Neuronal stem cell (in vitro differentiated cells): ENCODE measurements around the gene HDAC9.

ENCODE experiments used
- DNase-seq: peaks from one replicate; pipeline ENCODE4 v3.0.0-alpha.2; 2013; ENCODE audit warnings: low spot score
- H2AFZ ChIP-seq: one replicate; pipeline ENCODE4 v1.6.1; 2013; ENCODE audit warnings: mild to moderate bottlenecking, low read length, inconsistent platforms
- H2AK5ac ChIP-seq: 2 replicates; pipeline ENCODE4 v1.6.1; 2013; ENCODE audit warnings: low read depth, mild to moderate bottlenecking, inconsistent platforms, low read length, moderate library complexity, mixed read lengths
- H2BK120ac ChIP-seq: 2 replicates; pipeline ENCODE4 v1.6.1; 2013; ENCODE audit warnings: low read depth, mild to moderate bottlenecking, inconsistent platforms, low read length, moderate library complexity, mixed read lengths
- H2BK12ac ChIP-seq: one replicate; pipeline ENCODE4 v1.6.1; 2013; ENCODE audit warnings: low read length, inconsistent platforms
- H2BK15ac ChIP-seq: 2 replicates; pipeline ENCODE4 v1.6.1; 2013; ENCODE audit warnings: mild to moderate bottlenecking, low read length, inconsistent platforms, mixed read lengths
- H2BK5ac ChIP-seq: one replicate; pipeline ENCODE4 v1.6.1; 2013; ENCODE audit warnings: inconsistent platforms, mild to moderate bottlenecking, low read length, moderate library complexity
- H3K14ac ChIP-seq: one replicate; pipeline ENCODE4 v1.6.1; 2013; ENCODE audit warnings: low read length, inconsistent platforms
- H3K18ac ChIP-seq: 2 replicates; pipeline ENCODE4 v1.6.1; 2013; ENCODE audit warnings: low read length, inconsistent platforms
- H3K23ac ChIP-seq: 2 replicates; pipeline ENCODE4 v1.6.1; 2013; ENCODE audit warnings: low read depth, mild to moderate bottlenecking, mixed read lengths, low read length, inconsistent platforms; ENCODE audit not compliant: poor library complexity
- H3K27ac ChIP-seq: replicated peaks from 3 replicates; pipeline ENCODE4 v1.5.1; 2013; ENCODE audit warnings: low read length, inconsistent platforms
- H3K27me3 ChIP-seq, 3 experiments: 2 replicates each; pipeline ENCODE4 v1.6.1; 2013; ENCODE audit warnings: low read length in 3 of 3, mild to moderate bottlenecking in 2 of 3, inconsistent platforms in 1 of 3, low read depth in 1 of 3, mixed read lengths in 1 of 3, moderate library complexity in 1 of 3; ENCODE audit not compliant: control insufficient read depth in 3 of 3, insufficient read depth in 3 of 3
- H3K36me3 ChIP-seq, 2 donors: replicated peaks in 1 of 2; 2 replicates each; pipeline ENCODE4 v1.6.1; 2013; ENCODE audit warnings: low read length in 2 of 2; ENCODE audit not compliant: control insufficient read depth in 2 of 2, insufficient read depth in 2 of 2
- H3K4ac ChIP-seq: 2 replicates; pipeline ENCODE4 v1.6.1; 2013; ENCODE audit warnings: inconsistent platforms, mild to moderate bottlenecking, low read length, moderate library complexity
- H3K4me1 ChIP-seq, 2 donors: 1 replicate in 1 of 2; 2 replicates in 1 of 2; pipeline ENCODE4 v1.6.1; 2013; ENCODE audit warnings: low read length in 2 of 2, low read depth in 1 of 2; ENCODE audit not compliant: control insufficient read depth in 2 of 2, insufficient read depth in 1 of 2
- H3K4me2 ChIP-seq: one replicate; pipeline ENCODE4 v1.6.1; 2013; ENCODE audit warnings: mild to moderate bottlenecking, low read length, inconsistent platforms; ENCODE audit not compliant: insufficient read depth, poor library complexity, severe bottlenecking
- H3K4me3 ChIP-seq, 2 donors: 2 replicates each; pipeline ENCODE4 v1.5.1; 2013; ENCODE audit warnings: low read length in 2 of 2, mild to moderate bottlenecking in 2 of 2, inconsistent platforms in 1 of 2, moderate library complexity in 1 of 2
- H3K79me1 ChIP-seq: one replicate; pipeline ENCODE4 v1.6.1; 2013; ENCODE audit warnings: low read depth, mild to moderate bottlenecking, inconsistent platforms, low read length, moderate library complexity
- H3K9ac ChIP-seq: one replicate; pipeline ENCODE4 v1.6.1; 2013; ENCODE audit warnings: mild to moderate bottlenecking, low read depth, low read length, inconsistent platforms; ENCODE audit not compliant: poor library complexity
- H3K9me3 ChIP-seq, 2 donors: replicated peaks in 1 of 2; 2 replicates each; pipeline versions ENCODE3 to v1.6.1; 2013; ENCODE audit warnings: low read length in 2 of 2, mild to moderate bottlenecking in 2 of 2, inconsistent platforms in 1 of 2, low read depth in 1 of 2, mixed read lengths in 1 of 2, moderate library complexity in 1 of 2; ENCODE audit not compliant: control insufficient read depth in 2 of 2, insufficient read depth in 1 of 2
- H4K8ac ChIP-seq: one replicate; pipeline ENCODE4 v1.6.1; 2013; ENCODE audit warnings: low read depth, mild to moderate bottlenecking, inconsistent platforms, low read length, moderate library complexity
- H4K91ac ChIP-seq: one replicate; pipeline ENCODE4 v1.6.1; 2013; ENCODE audit warnings: low read length, low read depth, mild to moderate bottlenecking, inconsistent platforms; ENCODE audit not compliant: poor library complexity
- WGBS, 2 donors: extraction: QIAGEN DNeasy Blood & Tissue Kit; methylation state at CpG; one replicate each; pipeline ENCODE4 v1.1.7; 2013; ENCODE audit warnings: missing lambda C conversion rate in 2 of 2, mixed read lengths in 1 of 2; ENCODE audit not compliant: insufficient read length in 2 of 2, insufficient replicate concordance in 1 of 2; ENCODE audit errors: extremely low coverage in 2 of 2; 5-methylcytosine and 5-hydroxymethylcytosine counted together

Gene HDAC9

GRCh38 chr7:18796216-18796615 lies 300.7 kb downstream of the HDAC9 start:
- Histone ChIP-seq H2AFZ (no peak overlapping the region), H3K18ac (no peak overlapping the region), H2BK5ac (no peak overlapping the region), H3K4me3 (no peak overlapping the region), H4K91ac (no peak overlapping the region), H3K36me3 (no peaks in the 10 kb centered on the region), H3K27ac (no peak overlapping the region), H3K4me2 (no peak overlapping the region), H3K14ac (no peak overlapping the region), H2BK15ac (no peak overlapping the region), H3K9ac (no peak overlapping the region), H2BK120ac (no peak overlapping the region), H2BK12ac (no peak overlapping the region), H3K27me3 (no peaks in the 10 kb centered on the region), H3K4me1 (peaks cover 2% of the 10 kb centered on the region in 2 donors), H3K9me3 (no peaks in the 10 kb centered on the region), H3K79me1 (no peaks in the 10 kb centered on the region), H3K23ac (no peak overlapping the region), H2AK5ac (no peak overlapping the region), H4K8ac (no peak overlapping the region), H3K4ac (no peak overlapping the region)
- DNase-seq, result no peak

GRCh38 chr7:18798088-18798906 lies 302.7 kb downstream of the HDAC9 start:
- Histone ChIP-seq H3K36me3 (no peaks in the 10 kb centered on the region), H2BK5ac (no peak overlapping the region), H3K4me2 (no peak overlapping the region), H3K4me1 (peaks cover 0 to 2% of the 10 kb centered on the region in 2 donors), H4K91ac (no peak overlapping the region), H3K4ac (no peak overlapping the region), H2BK120ac (no peak overlapping the region), H3K27me3 (no peaks in the 10 kb centered on the region), H3K27ac (no peak overlapping the region), H3K79me1 (no peaks in the 10 kb centered on the region), H3K23ac (no peak overlapping the region), H2BK12ac (no peak overlapping the region), H2AFZ (peak overlapping the region; percentile 12), H3K18ac (no peak overlapping the region), H4K8ac (no peak overlapping the region), H3K9ac (no peak overlapping the region), H2AK5ac (no peak overlapping the region), H3K9me3 (no peaks in the 10 kb centered on the region), H3K14ac (no peak overlapping the region), H3K4me3 (no peak overlapping the region), H2BK15ac (no peak overlapping the region)
- no CpG with 5 or more reads among the region's 3 CpGs for WGBS, 2 donors
- DNase-seq, result no peak

GRCh38 chr7:18799899-18800298 lies 304.4 kb downstream of the HDAC9 start:
- Histone ChIP-seq H2BK120ac (no peak overlapping the region), H2AFZ (no peak overlapping the region), H2BK12ac (no peak overlapping the region), H2BK15ac (no peak overlapping the region), H4K91ac (no peak overlapping the region), H3K14ac (no peak overlapping the region), H3K23ac (no peak overlapping the region), H3K4me1 (peaks cover 0 to 2% of the 10 kb centered on the region in 2 donors), H2BK5ac (no peak overlapping the region), H3K4ac (no peak overlapping the region), H2AK5ac (no peak overlapping the region), H3K4me2 (no peak overlapping the region), H3K18ac (no peak overlapping the region), H3K4me3 (no peak overlapping the region), H3K9ac (no peak overlapping the region), H3K27ac (no peak overlapping the region), H3K79me1 (no peaks in the 10 kb centered on the region), H3K27me3 (no peaks in the 10 kb centered on the region), H4K8ac (no peak overlapping the region), H3K9me3 (no peaks in the 10 kb centered on the region), H3K36me3 (no peaks in the 10 kb centered on the region)
- no CpG with 5 or more reads among the region's 1 CpG for WGBS, 2 donors
- no peak for DNase-seq

- Histone ChIP-seq H3K4me2 (no peak overlapping the region), H2BK15ac (no peak overlapping the region), H3K9me3 (peaks cover 0 to 1% of the 10 kb centered on the region in 2 donors), H3K23ac (no peak overlapping the region), H3K9ac (no peak overlapping the region), H2AFZ (peak overlapping the region; percentile 36), H3K4ac (no peak overlapping the region), H3K27me3 (no peaks in the 10 kb centered on the region), H3K36me3 (no peaks in the 10 kb centered on the region), H2AK5ac (no peak overlapping the region), H3K14ac (no peak overlapping the region), H3K4me3 (no peak overlapping the region), H3K79me1 (no peaks in the 10 kb centered on the region), H3K18ac (no peak overlapping the region), H2BK5ac (no peak overlapping the region), H4K91ac (no peak overlapping the region), H2BK12ac (no peak overlapping the region), H3K27ac (no peak overlapping the region), H4K8ac (no peak overlapping the region), H3K4me1 (peaks cover 2 to 13% of the 10 kb centered on the region in 2 donors), H2BK120ac (no peak overlapping the region)
- DNase-seq, result no peak
- WGBS, 2 donors, result no CpG with 5 or more reads among the region's 1 CpG
Observed at GRCh38 chr7:18803923-18804322, 308.4 kb downstream of the HDAC9 start.
